H1 (cell line): ENCODE measurements around the gene CHST11. TPM values are rescaled to one million over a fixed set of nuclear protein-coding genes. Genes with fewer than 3 reads are reported as not detected.

Experiments used
- CBX8 ChIP-seq: fragments of 300-800, 300-1000 bp; sonication (generic); IDR thresholded peaks from 2 replicates; pipeline ENCODE4 v1.7.1; 2016; ENCODE audit warnings: low read depth, low read length, borderline replicate concordance
- RBBP5 ChIP-seq: IDR thresholded peaks from 2 replicates; pipeline ENCODE4 v1.7.1; 2012; ENCODE audit warnings: low read depth, mild to moderate bottlenecking, inconsistent platforms, low read length, moderate library complexity, borderline replicate concordance
- TEAD4 ChIP-seq: IDR thresholded peaks from 2 replicates; pipeline ENCODE4 v1.6.1; 2012; ENCODE audit warnings: low read depth, low read length, inconsistent platforms, mixed read lengths
- polyA plus RNA-seq, 7 experiments: library from polyadenylated mRNA; depleted of rRNA in 3 of 7; stranded (reverse) in 5 of 7; unstranded in 2 of 7; fragments of >200 nt in 5 of 7; fragments of 200-250 nt in 2 of 7; gene quantifications; 1 replicate in 5 of 7; 2 replicates in 1 of 7; 4 replicates in 1 of 7; pipeline versions ENCODE4 v1.2.1 to v1.2.3, GENCODE V29; 2011 to 2013; ENCODE audit warnings: missing spikeins in 2 of 7, mixed read lengths in 2 of 7
- total RNA-seq: library from RNA; stranded (reverse); fragmentation: NEBNext Ultra II Directional; extraction: Animal tissue kit (Norgen Biotek cat#: 25700); gene quantifications from 2 replicates; pipeline ENCODE4 v1.2.1, GENCODE V29; 2021

The CHST11 gene
- total and polyA plus RNA-seq, 2 of the 8 experiments (the other 6 are each of a cell fraction or from before 2014, with no cell fraction given), result 14.4 to 20.8 TPM

GRCh38 chr12:104448451-104448850, 8.3 kb upstream of the CHST11 start (continued):
- TF ChIP-seq CBX8 (no peak), RBBP5 (no peak), TEAD4 (no peak)
